HUES6 (cell line): ENCODE measurements around the gene MBD4.

Experiments
- H3K27ac ChIP-seq: 2 replicates; pipeline ENCODE4 v1.7.0; 2013; ENCODE audit warnings: low read depth, mild to moderate bottlenecking, low read length, inconsistent platforms
- H3K27me3 ChIP-seq: 2 replicates; pipeline ENCODE4 v1.6.1; 2013; ENCODE audit warnings: low read length; ENCODE audit not compliant: control insufficient read depth, insufficient read depth
- H3K36me3 ChIP-seq: 2 replicates; pipeline ENCODE4 v1.6.1; 2013; ENCODE audit warnings: low read length; ENCODE audit not compliant: control insufficient read depth, insufficient read depth
- H3K4me1 ChIP-seq: 2 replicates; pipeline ENCODE4 v1.6.1; 2013; ENCODE audit warnings: low read length; ENCODE audit not compliant: control insufficient read depth, insufficient read depth
- H3K4me3 ChIP-seq: 2 replicates; pipeline ENCODE4 v1.5.1; 2013; ENCODE audit warnings: low read depth, low read length
- H3K9ac ChIP-seq: one replicate; pipeline ENCODE4 v1.6.1; 2013; ENCODE audit warnings: mild to moderate bottlenecking, low read length
- H3K9me3 ChIP-seq: 2 replicates; pipeline ENCODE4 v1.6.1; 2013; ENCODE audit warnings: low read depth, low read length; ENCODE audit not compliant: control insufficient read depth, insufficient read depth

The MBD4 gene

GRCh38 chr3:129462361-129462968 is 22.7 kb upstream of the MBD4 start:
- no peak overlapping the region for H3K27ac ChIP-seq
- peaks cover 16% of the 10 kb centered on the region for H3K36me3 ChIP-seq
- no peaks in the 10 kb centered on the region for H3K27me3 ChIP-seq
- H3K9me3 ChIP-seq, result no peaks in the 10 kb centered on the region
- H3K4me1 ChIP-seq, result no peaks in the 10 kb centered on the region
- H3K4me3 ChIP-seq, result no peak overlapping the region
- H3K9ac ChIP-seq, result no peak overlapping the region

DNA sequence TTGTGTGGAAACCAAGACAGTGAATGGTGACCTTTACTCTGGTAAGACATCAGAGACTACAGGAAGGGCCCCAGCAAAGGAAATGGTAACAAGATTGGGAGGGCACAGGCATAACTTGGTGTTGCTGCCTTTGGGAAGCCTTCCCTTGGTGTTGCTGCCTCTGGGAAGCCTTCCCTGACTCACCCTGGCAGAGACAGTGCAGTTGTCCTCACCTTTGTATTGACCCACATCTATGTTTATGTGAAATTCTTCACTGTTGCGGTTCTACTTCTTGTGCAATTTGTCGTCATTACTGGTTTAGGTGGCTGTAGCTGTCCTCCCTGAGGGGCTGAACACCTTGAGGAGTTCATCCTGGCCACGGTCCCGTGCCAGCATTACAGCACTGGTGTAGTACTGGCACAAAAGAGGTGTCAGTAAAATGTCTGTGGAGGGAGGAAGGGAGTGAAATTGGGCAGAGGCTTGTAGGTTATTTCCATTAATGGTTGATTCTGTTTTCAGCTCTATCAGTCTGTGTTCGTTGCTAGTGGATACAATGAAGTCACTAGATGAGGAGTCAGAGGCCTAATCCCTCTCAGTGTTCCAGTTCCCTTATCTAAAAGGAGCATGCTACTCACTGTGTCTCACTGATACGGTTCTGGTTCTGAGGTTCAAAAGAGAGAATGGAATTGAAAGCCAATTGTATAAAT is 21.9 kb upstream of the MBD4 start:
- no peaks in the 10 kb centered on the region for H3K4me1 ChIP-seq
- no peak overlapping the region for H3K27ac ChIP-seq
- peaks cover 16% of the 10 kb centered on the region for H3K36me3 ChIP-seq
- no peaks in the 10 kb centered on the region for H3K27me3 ChIP-seq
- no peak overlapping the region for H3K9ac ChIP-seq
- H3K9me3 ChIP-seq, result no peaks in the 10 kb centered on the region
- H3K4me3 ChIP-seq, result no peak overlapping the region

GRCh38 chr3:129461022-129461421 is 21.3 kb upstream of the MBD4 start:
- no peak overlapping the region for H3K4me3 ChIP-seq
- H3K9ac ChIP-seq, result no peak overlapping the region
- no peaks in the 10 kb centered on the region for H3K27me3 ChIP-seq
- H3K4me1 ChIP-seq, result no peaks in the 10 kb centered on the region
- H3K36me3 ChIP-seq, result peaks cover 18% of the 10 kb centered on the region
- H3K27ac ChIP-seq, result no peak overlapping the region
- no peaks in the 10 kb centered on the region for H3K9me3 ChIP-seq

GRCh38 chr3:129460572-129460971 is 20.8 kb upstream of the MBD4 start:
- Histone ChIP-seq H3K36me3 (peaks cover 22% of the 10 kb centered on the region), H3K27ac (no peak overlapping the region), H3K9me3 (no peaks in the 10 kb centered on the region), H3K4me1 (no peaks in the 10 kb centered on the region), H3K4me3 (no peak overlapping the region), H3K27me3 (no peaks in the 10 kb centered on the region), H3K9ac (no peak overlapping the region)

GRCh38 chr3:129460155-129460554 is 20.4 kb upstream of the MBD4 start:
- Histone ChIP-seq H3K36me3 (peaks cover 22% of the 10 kb centered on the region), H3K27me3 (no peaks in the 10 kb centered on the region), H3K9me3 (no peaks in the 10 kb centered on the region), H3K4me3 (no peak overlapping the region), H3K9ac (no peak overlapping the region), H3K27ac (no peak overlapping the region), H3K4me1 (no peaks in the 10 kb centered on the region)

DNA sequence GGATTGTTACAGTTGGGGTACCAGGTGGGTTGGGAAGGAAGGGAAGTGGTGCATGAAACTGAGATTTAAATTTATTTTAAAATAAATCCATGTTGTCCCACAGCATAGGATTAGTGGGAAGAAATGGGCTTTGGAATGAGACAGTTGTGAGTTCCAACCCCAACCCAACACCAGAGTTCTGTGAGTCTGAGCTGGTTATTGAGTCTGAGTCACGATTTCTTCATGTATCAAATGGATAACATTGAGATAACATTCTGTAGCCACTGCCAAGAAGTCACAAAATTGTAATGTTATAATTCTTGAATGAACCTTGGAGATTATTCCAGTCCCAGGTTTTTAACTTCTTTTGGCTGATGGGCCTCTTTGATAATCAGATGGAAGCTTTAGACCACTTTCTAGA is 14.0 kb upstream of the MBD4 start:
- Histone ChIP-seq H3K9ac (no peak overlapping the region), H3K9me3 (no peaks in the 10 kb centered on the region), H3K27ac (no peak overlapping the region), H3K36me3 (peaks cover 12% of the 10 kb centered on the region), H3K4me3 (no peak overlapping the region), H3K4me1 (peaks cover 16% of the 10 kb centered on the region), H3K27me3 (no peaks in the 10 kb centered on the region)

DNA sequence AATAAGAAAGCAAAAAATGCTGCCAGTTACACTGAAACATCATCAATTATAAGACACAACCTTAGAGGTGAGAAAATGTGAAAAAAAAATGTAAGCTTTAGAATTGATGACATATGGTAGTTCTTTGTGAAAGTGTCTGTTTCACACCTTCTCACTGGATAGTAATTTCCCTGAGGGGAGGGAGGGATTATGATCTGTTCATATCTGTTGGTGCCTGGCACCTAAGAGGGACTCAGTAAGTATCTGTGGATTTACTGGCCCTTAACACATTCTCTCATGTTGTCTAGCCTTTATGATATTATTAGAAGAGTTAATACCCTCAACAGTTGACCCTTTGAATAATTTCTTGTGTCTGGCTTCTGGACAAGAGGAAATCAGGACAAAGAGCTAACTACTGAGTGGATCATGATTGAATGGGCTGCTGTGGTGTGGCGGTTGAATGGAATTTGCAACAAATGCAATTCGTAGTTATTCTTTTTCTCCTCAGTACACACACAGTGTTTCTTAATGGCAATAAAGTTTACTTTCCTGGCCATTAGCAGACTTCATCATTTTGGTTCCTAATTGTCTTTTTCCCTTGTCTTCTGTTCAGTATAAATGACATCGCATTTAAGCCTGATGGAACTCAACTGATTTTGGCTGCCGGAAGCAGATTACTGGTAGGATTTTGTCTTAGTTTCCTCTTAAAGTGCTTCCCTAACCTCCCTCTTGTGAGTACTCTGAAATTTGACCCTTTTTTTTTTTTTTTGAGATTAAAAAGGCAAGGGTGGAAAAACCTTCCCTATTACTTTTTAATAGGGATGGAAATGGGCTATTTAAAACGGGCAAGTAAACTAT is 9.7 kb upstream of the MBD4 start:
- H3K36me3 ChIP-seq, result peaks cover 2% of the 10 kb centered on the region; the same call in 1 of the 2 replicates
- H3K9ac ChIP-seq, result no peak overlapping the region
- H3K27me3 ChIP-seq, result no peaks in the 10 kb centered on the region
- H3K9me3 ChIP-seq, result no peaks in the 10 kb centered on the region
- peaks cover 34% of the 10 kb centered on the region for H3K4me1 ChIP-seq
- 0 out of 2 replicates have a peak overlapping the region, but pooled peaks have one; percentile 4 for H3K27ac ChIP-seq
- H3K4me3 ChIP-seq, result no peak overlapping the region

DNA sequence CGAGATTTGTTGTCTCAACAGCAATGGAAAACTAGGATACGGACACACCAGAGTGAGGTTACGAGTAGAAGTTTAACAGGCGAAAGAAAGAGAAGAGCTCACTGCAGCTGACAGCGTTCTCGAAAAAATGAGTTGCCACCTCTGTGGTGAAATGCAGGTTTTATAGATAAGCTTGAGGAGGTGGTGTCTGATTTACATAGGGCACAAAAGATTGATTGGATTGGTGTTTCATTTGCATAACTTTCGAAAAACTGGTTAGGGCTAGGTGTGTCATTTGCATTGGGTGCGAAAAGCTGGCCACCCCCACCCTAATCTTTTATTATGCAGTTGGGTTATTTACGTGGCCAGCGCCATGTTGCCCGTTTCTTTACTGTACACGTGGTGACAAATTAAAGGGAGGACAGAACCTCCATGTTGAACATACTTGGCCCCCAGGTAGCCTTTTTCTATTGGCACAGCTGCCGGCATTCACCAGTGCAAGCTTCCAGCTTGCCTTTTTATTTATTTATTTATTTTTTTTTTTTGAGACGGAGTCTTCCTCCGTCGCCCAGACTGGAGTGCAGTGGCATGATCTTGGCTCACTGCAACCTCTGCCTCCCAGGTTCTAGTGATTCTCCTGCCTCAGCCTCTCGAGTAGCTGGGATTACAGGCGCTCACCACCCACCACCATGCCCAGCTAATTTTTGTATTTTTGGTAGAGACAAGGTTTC is 8.6 kb upstream of the MBD4 start:
- H3K27me3 ChIP-seq, result no peaks in the 10 kb centered on the region
- H3K4me3 ChIP-seq, result peak overlapping the region; percentile 37

DNA sequence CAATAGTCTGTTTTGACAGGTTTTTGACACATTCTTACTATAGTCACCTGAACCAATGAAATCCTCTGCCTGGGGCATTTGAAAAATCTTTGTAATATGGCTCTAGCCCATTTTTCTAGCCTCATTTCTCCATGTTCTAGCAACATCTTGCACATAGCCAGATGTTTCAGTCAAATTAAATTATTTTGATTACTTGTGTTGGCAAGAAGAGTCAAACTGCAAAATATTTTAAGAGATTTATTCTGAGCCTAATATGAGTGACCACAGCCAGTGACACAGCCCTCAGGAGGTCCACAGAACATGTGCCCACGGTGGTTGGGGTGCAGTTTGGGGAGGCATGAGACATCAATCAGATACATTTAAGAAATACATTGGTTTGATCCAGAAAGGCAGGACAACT is 7.2 kb upstream of the MBD4 start:
- H3K9me3 ChIP-seq, result no peaks in the 10 kb centered on the region
- no peak overlapping the region for H3K27ac ChIP-seq
- H3K36me3 ChIP-seq, result no peaks in the 10 kb centered on the region
- no peak overlapping the region for H3K4me3 ChIP-seq
- no peaks in the 10 kb centered on the region for H3K27me3 ChIP-seq
- H3K4me1 ChIP-seq, result peaks cover 41% of the 10 kb centered on the region
- no peak overlapping the region for H3K9ac ChIP-seq

More for the DNA sequence above, 8.6 kb upstream of the MBD4 start:
- Histone ChIP-seq H3K4me1 (peaks cover 34% of the 10 kb centered on the region), H3K36me3 (no peaks in the 10 kb centered on the region), H3K27ac (peak overlapping the region; percentile 60), H3K9me3 (no peaks in the 10 kb centered on the region), H3K9ac (peak overlapping the region; percentile 66)

DNA sequence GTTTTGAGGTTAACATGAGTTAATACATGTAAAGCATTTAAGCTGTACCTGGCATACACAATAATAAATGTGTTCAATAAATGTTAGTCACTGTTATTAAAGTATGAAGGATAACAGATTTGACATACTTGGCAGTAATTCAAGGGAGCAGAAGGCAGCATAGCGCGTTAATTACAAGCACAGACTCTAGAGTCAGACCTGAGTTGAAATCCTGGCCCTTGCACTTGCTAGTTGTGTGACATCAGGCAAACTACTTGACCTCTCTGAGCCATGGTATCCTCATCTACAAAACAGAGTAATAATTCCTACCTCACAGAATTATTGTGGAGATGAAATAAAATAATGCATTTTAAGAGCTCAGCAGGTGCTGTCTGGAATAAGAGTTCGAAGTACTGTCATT is 5.7 kb upstream of the MBD4 start:
- H3K9ac ChIP-seq, result no peak overlapping the region
- H3K4me3 ChIP-seq, result no peak overlapping the region
- H3K4me1 ChIP-seq, result peaks cover 53% of the 10 kb centered on the region
- no peaks in the 10 kb centered on the region for H3K36me3 ChIP-seq
- H3K27me3 ChIP-seq, result no peaks in the 10 kb centered on the region
- H3K9me3 ChIP-seq, result no peaks in the 10 kb centered on the region
- no peak overlapping the region for H3K27ac ChIP-seq
